T-helper 2 cell treated with Interferon-gamma antibody and Interleukin-4, amounts not matched to agents 5 μg/mL and 100 μg/mL, for 36 hours (primary cell): ENCODE data around the gene ASTL.
"Not testable (repeated sequence)": the region's sequence is repeated elsewhere in the genome, so short reads cannot be mapped to it uniquely, and the experiment has no call there.

Experiments
- DNase-seq: peaks from one replicate; pipeline ENCODE4 v3.0.0; 2021; ENCODE audit warnings: low spot score
- H3K27ac Mint-ChIP-seq: one replicate; pipeline ENCODE4 v1.8.0; 2021; ENCODE audit warnings: mild to moderate bottlenecking, mixed read lengths
- H3K27me3 Mint-ChIP-seq: one replicate; pipeline ENCODE4 v1.8.0; 2021; ENCODE audit warnings: low read depth, mixed read lengths
- H3K36me3 Mint-ChIP-seq: one replicate; pipeline ENCODE4 v1.8.0; 2021; ENCODE audit warnings: low read depth, mixed read lengths
- H3K4me1 Mint-ChIP-seq: one replicate; pipeline ENCODE4 v1.8.0; 2021; ENCODE audit warnings: low read depth, mixed read lengths
- H3K4me3 Mint-ChIP-seq: one replicate; pipeline ENCODE4 v1.8.0; 2022; ENCODE audit warnings: mild to moderate bottlenecking, moderate library complexity, mixed read lengths
- H3K9me3 Mint-ChIP-seq: one replicate; pipeline ENCODE4 v1.8.0; 2021; ENCODE audit warnings: mixed read lengths

Gene ASTL

DNA sequence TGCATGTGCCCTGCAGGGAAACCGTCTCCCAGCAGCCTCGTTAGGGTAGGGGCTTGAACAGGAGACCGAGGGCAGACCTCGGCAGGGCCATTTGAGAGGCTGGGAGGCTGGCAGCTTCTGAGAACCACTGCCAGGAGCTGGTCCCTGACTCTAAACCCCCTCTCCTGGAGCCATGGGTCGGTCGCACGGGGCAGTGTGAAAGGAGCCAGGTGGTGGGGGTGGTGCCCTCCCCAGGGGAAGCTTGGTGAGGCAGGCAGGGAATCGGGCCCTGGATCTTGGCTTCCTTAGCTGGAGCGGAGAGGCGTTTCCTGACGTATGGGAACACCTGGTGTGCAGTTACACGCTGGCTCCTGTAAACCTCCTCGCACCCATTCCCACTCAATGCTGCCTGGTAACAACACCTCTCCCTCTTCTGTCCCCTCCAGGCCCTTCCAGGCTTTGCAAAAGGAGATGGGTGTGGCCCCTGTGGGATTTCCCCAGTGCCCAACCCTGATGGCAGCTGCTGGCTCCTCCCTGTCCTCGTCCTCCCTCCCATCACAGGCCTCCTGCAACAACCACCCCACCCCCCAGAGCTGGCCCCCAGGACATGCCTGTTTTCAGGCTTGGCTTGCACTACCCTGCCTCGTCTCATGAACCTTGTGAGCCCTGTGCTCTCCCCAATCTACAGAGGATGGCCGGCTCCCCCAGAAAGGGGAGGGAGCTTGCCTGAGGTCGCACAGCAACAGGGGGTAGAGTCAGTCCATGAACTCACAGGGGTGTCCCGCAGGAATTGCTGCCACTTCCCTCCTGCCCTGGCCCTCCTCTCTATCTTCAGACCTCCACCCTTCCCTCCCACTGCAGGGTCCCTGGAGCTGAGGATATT is 46.4 kb downstream of the ASTL start:
- no peaks in the 10 kb centered on the region for H3K36me3 Mint-ChIP-seq
- no peak overlapping the region for H3K27ac Mint-ChIP-seq
- DNase-seq, result no peak
- H3K9me3 Mint-ChIP-seq, result no peaks in the 10 kb centered on the region
- H3K4me1 Mint-ChIP-seq, result peaks cover 4% of the 10 kb centered on the region
- peaks cover 10% of the 10 kb centered on the region for H3K27me3 Mint-ChIP-seq
- no peak overlapping the region for H3K4me3 Mint-ChIP-seq

DNA sequence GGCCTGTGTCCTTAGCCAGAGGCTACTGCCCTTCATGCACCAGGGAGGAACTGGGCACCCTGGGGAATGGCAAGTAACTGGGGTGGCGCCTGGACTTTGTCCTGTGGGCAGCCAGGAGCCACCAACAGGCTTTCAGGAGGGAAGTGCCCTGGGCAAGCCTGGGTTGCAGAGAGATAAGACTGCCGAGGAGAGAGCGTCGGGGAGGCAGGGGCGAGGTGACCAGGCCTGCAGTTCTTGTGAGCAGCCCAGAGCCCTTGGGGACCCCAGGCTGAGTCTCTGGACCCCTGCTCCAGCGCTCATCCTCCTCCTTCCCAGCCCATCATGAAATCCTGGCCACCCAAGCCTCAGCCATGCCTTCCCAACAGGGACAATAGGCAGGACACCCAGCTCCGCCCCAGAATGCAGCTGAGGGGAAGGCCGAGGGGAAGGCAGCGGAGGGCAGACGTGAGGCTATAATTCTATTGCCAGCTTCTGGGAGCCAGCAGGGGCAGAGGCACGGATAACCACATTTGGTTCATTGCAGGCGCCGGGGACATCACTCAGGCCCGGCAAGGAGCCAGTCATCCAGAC is 47.1 kb downstream of the ASTL start:
- Mint-ChIP-seq H3K4me3 (no peak overlapping the region), H3K4me1 (peaks cover 4% of the 10 kb centered on the region), H3K36me3 (no peaks in the 10 kb centered on the region), H3K27me3 (peaks cover 10% of the 10 kb centered on the region), H3K9me3 (no peaks in the 10 kb centered on the region), H3K27ac (no peak overlapping the region)
- DNase-seq, result no peak

DNA sequence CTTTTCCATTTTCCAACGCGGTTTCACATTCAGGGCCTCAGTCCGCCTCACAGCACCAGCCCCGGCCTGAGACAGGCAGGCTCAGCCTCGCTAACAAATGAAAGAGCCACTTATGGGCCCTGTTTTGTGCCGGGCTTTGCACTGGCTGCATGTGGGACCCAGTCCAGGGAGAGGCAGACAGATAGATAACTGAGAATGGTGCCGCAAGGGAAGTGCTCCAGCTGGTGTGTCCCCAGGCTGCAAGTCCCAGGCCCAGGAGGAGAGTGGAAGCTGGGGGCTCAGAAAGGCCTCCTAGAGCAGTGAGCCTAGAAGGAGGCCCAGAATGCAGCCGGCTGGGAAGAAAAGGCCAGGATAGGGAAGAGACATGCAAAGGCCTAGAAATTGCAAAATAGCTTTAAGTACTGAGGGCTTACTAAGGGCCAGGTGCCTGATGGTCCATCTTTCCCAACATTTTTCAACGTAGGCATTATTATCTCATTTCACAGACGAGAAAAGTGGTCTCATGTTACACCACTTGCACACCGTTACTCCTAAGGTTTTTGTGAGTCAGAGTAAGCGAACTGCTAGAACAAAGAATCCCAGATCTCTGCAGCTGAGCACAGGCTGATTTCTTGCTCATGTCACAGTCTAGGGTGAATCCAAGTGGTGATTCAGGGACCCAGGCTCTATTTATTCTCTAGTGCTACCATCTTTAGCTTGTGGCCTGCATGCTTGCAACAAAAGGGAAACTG is 47.9 kb downstream of the ASTL start:
- Mint-ChIP-seq H3K36me3 (no peaks in the 10 kb centered on the region), H3K4me1 (peaks cover 4% of the 10 kb centered on the region), H3K27ac (no peak overlapping the region), H3K9me3 (no peaks in the 10 kb centered on the region), H3K27me3 (peaks cover 7% of the 10 kb centered on the region), H3K4me3 (no peak overlapping the region)
- no peak for DNase-seq

DNA sequence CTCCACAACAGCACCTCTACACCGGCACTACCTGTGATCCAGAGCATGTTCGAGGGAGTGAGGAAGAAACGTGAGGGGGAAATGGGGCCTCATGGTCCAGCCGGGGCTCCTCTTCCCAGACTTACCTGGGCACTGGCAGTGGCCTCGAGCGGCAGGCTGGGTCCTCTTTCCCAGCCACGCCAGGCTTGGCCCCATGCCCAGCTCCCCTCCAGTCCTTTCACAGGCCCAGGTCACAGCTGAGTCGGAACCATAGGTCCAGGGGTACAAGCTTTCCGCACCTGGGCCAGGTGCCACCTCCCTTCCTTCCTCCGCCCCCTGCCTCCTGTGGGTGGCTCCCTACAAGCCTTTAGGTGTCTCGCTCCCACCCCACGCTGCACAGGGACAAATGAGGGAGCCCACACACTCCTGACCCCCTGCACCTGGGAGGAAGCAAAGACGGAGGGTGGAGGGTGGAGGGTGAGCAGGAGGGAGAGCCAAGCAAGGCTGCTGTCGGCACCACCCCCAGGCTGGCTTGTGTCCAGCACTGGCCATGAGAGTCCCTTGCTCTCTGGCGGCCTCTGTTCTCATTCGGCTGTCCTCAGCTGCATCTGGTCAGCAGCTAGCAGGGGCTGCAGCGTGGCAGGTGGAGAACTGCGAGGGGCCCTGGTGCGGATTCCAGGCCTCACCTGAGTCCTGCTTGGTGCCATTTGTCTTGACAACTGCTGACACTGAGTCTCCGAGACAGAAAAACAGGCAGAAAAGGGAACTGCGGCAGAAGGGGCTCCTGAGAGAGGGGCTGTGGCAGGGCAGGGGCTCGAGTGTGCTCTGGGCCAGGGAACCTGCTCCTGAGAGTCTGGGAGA is 48.7 kb downstream of the ASTL start:
- H3K9me3 Mint-ChIP-seq, result no peaks in the 10 kb centered on the region
- no peak overlapping the region for H3K4me3 Mint-ChIP-seq

DNA sequence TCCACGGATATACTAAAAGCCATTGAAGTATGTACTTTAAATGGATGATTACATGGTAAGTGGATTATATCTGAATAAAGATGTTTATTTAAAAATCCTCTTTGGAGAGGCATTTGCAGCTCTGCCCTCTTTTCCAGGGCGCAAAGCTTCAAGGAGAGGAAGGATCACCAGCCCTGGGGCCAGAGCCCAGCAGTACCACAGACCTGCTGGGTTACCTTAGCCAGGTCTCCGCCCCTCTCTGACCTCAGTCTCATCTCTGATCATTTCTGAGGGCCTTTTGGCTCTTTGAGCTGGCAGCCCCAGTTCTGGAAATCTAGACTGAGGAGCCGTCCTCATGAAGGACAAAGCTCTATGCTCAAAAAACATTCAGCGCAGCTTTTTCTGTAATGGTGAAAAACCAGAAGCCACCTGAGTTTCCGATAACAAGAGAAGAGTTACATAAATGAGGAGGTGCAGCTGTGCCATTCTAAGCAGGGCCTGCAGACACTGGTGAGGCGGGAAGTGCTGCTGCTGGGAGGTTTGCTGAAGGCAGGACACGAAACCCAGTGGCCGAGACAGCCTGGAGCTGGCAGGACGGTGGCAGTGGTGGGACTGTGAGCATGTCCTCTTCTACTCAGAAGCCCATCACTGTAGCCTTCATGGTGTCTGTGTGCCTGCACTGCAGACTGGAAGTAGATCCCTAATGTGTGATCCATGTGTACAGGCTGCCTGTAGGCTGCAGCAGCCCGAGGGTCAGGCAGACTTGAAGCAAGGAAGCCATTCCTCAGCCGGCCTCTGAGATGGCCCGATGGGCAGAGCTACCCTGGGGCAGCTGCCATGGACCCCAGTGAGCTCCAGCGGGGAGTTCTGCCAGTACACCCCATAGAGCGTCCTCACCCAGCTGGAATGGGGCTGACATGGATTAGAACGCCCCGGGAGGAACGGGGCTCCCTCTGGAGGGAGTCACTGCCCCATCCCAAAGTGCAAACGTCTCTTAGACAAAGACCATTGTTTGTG is 49.7 kb downstream of the ASTL start:
- no peaks in the 10 kb centered on the region for H3K36me3 Mint-ChIP-seq
- no peaks in the 10 kb centered on the region for H3K27me3 Mint-ChIP-seq
- no peak for DNase-seq
- no peak overlapping the region for H3K4me3 Mint-ChIP-seq
- H3K9me3 Mint-ChIP-seq, result no peaks in the 10 kb centered on the region
- H3K27ac Mint-ChIP-seq, result no peak overlapping the region
- peaks cover 4% of the 10 kb centered on the region for H3K4me1 Mint-ChIP-seq

More for the DNA sequence above, 48.7 kb downstream of the ASTL start:
- Mint-ChIP-seq H3K27ac (no peak overlapping the region), H3K27me3 (peaks cover 5% of the 10 kb centered on the region), H3K4me1 (peaks cover 4% of the 10 kb centered on the region), H3K36me3 (no peaks in the 10 kb centered on the region)
- no peak for DNase-seq

DNA sequence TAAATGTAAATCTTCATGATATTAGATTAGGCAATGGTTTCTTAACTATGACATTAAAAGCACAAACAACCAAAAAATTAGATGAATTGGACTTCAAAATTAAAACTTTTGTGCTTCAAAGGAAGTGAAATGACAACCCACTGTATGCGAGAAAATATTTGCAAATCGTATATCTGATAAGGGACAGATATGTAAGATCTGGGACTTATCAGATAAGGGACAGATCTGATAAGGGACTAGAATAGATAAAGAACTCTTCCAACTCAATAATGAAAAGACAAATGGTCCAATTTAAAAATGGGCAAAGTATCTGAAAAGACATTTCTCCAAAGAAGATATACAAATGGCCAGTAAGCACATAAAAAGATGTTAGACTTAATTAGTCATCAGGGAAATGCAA is 51.2 kb downstream of the ASTL start:
- H3K27me3 Mint-ChIP-seq, result no peaks in the 10 kb centered on the region
- H3K36me3 Mint-ChIP-seq, result no peaks in the 10 kb centered on the region

DNA sequence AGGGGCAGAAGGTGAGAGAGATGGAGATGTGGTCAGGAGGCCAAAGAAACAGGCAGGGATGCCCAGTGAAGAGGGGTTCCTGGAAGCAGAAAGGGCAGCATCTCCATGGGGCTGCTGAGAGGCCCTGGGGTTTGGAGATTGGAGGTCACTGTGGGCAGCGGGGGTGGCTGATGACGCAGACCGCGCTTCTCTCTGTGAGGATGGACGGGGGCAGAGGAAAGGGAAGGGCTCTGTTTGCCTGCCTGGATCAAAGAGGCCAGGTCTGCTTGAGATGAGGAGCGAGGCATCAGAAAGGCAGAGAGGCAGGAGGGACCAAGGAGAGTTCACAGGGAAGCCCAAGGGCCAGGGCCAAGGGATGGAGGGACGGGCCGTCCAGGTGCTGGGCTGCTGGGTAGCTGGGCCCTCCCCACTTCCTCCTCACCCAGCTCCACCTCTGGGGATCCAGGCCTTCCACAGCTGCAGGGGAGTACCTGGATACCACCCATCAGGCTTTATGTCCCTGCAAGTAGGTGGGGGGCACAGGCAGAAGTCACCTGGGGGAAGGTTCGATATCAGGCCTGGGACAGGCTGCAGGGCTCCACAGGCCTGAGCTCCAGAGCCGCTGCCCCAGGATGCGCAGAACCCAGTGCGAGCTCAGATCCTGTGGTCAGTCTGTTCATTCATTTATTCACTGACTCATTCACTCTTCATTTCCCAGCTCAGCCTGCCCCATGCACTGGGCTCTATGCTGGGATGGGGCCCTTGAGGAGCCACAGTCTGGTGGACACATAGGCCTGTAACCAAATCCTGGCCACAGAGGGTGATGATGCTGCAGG is 52.6 kb downstream of the ASTL start:
- Mint-ChIP-seq H3K9me3 (no peaks in the 10 kb centered on the region), H3K27ac (no peak overlapping the region), H3K4me3 (no peak overlapping the region), H3K36me3 (no peaks in the 10 kb centered on the region), H3K4me1 (peaks cover 4% of the 10 kb centered on the region), H3K27me3 (no peaks in the 10 kb centered on the region)
- no peak for DNase-seq

More for the DNA sequence above, 51.2 kb downstream of the ASTL start:
- H3K27ac Mint-ChIP-seq, result no peak overlapping the region
- H3K4me1 Mint-ChIP-seq, result peaks cover 4% of the 10 kb centered on the region
- H3K4me3 Mint-ChIP-seq, result no peak overlapping the region
- H3K9me3 Mint-ChIP-seq, result no peaks in the 10 kb centered on the region
- DNase-seq, result no peak

DNA sequence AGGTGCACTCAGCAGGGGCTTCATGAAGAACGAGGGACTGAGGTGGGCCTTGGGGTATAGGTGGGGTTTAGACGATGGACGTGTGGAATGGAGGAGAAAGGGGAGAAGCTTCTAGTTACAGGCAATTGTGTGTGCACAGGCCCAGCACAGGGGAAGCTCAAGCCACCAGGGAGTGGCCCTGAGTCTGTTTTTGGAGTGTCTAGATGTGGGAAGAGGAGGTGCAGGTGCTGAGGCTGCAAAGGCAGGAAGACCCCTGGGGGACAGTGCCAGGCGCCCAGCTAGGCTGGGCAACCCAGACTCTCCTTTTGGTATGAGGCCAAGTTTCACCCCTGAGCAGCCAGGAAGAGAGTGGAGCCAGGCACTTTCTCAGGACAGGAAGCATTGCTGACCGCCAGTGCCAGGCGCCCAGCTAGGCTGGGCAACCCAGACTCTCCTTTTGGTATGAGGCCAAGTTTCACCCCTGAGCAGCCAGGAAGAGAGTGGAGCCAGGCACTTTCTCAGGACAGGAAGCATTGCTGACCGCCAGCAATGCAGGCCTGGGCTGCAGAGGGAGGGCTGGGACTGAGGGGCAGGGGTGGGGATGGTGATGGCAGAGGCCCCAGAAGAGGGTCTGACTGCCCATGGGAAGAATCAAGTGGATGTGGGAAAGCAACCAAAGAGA is 53.3 kb downstream of the ASTL start:
- H3K9me3 Mint-ChIP-seq, H3K4me3 Mint-ChIP-seq, H3K4me1 Mint-ChIP-seq, H3K27ac Mint-ChIP-seq, H3K27me3 Mint-ChIP-seq, H3K36me3 Mint-ChIP-seq, DNase-seq: not testable (repeated sequence)

DNA sequence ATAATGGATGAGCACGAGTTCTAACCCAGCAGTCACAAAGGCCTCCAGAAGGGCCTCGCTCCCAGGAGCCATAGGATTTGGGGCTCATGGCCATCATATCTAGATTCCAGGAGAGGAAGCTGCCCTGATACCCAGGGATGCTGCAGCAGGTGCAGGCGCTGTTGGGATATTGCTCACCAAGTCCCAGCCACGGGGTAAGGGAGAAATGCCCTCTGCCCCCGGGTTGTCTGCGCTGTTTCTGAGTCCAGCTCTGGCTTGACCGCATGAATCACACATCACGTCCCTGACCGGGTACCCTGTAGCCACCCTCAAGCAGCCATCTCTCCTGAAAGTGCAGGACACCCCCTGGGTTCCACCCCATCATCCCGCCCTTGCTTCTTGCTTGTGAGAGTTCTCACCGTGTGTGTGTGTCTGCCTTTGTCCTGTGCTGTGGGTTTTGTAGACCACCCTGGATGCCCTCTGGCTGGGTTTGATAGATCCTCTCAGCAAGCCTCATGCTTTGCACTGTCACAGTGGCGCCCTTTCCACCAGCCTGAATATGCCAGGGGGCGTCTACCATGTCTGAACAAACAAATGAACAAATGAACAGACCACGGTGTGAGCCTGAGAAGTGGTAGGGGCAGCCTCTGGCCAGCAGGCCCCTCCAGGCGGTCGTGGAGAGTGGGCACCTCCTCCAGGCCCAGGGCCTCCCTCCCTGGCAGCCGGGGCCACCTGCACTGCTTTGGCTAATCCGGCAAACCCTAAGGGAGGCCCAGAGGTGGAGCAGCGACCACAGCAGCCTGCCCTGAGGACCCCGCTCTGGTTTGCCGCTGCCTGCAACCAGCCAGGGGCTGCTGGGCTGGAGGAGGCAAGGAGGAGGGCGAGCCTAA is 54.1 kb downstream of the ASTL start:
- DNase-seq, result no peak
- H3K27me3 Mint-ChIP-seq, result peaks cover 12% of the 10 kb centered on the region
- no peak overlapping the region for H3K4me3 Mint-ChIP-seq
- H3K27ac Mint-ChIP-seq, result no peak overlapping the region
- H3K9me3 Mint-ChIP-seq, result no peaks in the 10 kb centered on the region
- no peaks in the 10 kb centered on the region for H3K36me3 Mint-ChIP-seq
- H3K4me1 Mint-ChIP-seq, result peaks cover 4% of the 10 kb centered on the region

DNA sequence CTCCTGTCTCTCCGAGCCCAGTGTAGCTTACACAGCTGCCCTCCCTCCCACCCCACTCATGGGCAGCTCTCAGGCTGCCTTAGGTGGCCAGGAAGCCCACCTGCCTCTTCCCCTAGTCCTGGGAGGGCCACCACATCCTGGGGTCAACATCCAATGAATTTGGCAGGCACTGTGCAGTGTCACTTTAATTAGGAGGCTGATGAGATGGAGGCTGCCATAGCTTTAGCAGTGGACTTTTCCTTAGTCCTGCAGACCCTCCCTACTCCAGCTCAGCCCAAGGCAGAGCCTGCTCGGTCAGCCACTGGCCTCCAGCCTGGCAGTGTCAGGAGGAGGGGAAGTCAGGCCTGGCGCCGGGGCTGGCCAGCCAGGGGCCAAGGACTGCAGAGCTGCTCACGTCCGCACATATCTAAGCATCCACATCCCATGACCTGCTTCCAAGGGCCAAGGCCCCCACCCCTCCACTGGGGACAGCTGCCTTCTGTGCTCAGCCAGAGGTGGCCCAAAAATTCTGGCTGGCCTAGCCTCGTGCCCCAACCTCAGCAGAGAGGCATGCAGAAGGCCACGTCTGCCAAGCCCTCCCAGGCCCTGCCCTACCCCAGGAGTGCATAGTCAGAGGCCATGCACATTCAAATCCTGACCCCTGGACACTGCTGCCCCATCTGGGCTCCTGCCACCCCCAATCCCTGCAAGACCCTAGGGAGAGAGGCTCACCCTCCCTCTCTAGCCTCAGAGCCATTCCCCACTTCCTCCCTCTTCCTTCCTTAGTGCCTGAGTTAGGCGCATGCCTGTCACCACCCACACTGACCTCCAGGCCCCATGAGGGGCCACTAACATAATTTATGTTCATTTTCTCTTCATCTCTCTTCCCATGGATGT is 55.0 kb downstream of the ASTL start:
- Mint-ChIP-seq H3K9me3 (no peaks in the 10 kb centered on the region), H3K27me3 (peaks cover 19% of the 10 kb centered on the region), H3K27ac (no peak overlapping the region), H3K4me1 (peaks cover 4% of the 10 kb centered on the region), H3K36me3 (no peaks in the 10 kb centered on the region), H3K4me3 (no peak overlapping the region)
- DNase-seq, result no peak
